Activated naive CD8-positive, alpha-beta T cell treated with anti-CD3 and anti-CD28 coated beads for 36 hours (primary cell): ENCODE measurements around the gene CNTNAP5. TPM values are rescaled to one million over a fixed set of nuclear protein-coding genes. Genes with fewer than 3 reads are reported as not detected.

Experiments used
- DNase-seq: peaks from one replicate; pipeline ENCODE4 v3.0.0; 2021
- H3K27ac Mint-ChIP-seq: one replicate; pipeline ENCODE4 v1.8.0; 2022; ENCODE audit warnings: mild to moderate bottlenecking, moderate library complexity, mixed read lengths
- H3K27me3 Mint-ChIP-seq: one replicate; pipeline ENCODE4 v1.8.0; 2022; ENCODE audit warnings: mild to moderate bottlenecking, mixed read lengths
- H3K36me3 Mint-ChIP-seq: one replicate; pipeline ENCODE4 v1.8.0; 2021; ENCODE audit warnings: mild to moderate bottlenecking, mixed read lengths
- H3K4me1 Mint-ChIP-seq: one replicate; pipeline ENCODE4 v1.8.0; 2021; ENCODE audit warnings: mixed read lengths
- H3K4me3 Mint-ChIP-seq: one replicate; pipeline ENCODE4 v1.8.0; 2022; ENCODE audit warnings: mild to moderate bottlenecking, moderate library complexity, mixed read lengths
- H3K9me3 Mint-ChIP-seq: one replicate; pipeline ENCODE4 v1.8.0; 2022; ENCODE audit warnings: mixed read lengths
- total RNA-seq, 2 experiments: library from RNA; stranded (reverse); gene quantifications; one replicate each; pipeline ENCODE4 v1.2.3, GENCODE V29; 2021

Gene CNTNAP5
- total RNA-seq, 2 experiments from 2014 or later = not detected

- H3K9me3 Mint-ChIP-seq = peaks cover 1% of the 10 kb centered on the region
- no peaks in the 10 kb centered on the region for H3K36me3 Mint-ChIP-seq
- no peak for DNase-seq
- no peaks in the 10 kb centered on the region for H3K4me1 Mint-ChIP-seq
- H3K27me3 Mint-ChIP-seq = no peaks in the 10 kb centered on the region
- H3K27ac Mint-ChIP-seq = no peak overlapping the region
- no peak overlapping the region for H3K4me3 Mint-ChIP-seq
Measured at GRCh38 chr2:124609667-124610066, 584.6 kb downstream of the CNTNAP5 start.

- Mint-ChIP-seq H3K4me3 (no peak overlapping the region), H3K27me3 (no peaks in the 10 kb centered on the region), H3K9me3 (peaks cover 1% of the 10 kb centered on the region), H3K27ac (no peak overlapping the region), H3K4me1 (no peaks in the 10 kb centered on the region), H3K36me3 (no peaks in the 10 kb centered on the region)
- DNase-seq = no peak
Measured at GRCh38 chr2:124610141-124610540, 585.1 kb downstream of the CNTNAP5 start.

GRCh38 chr2:124610866-124611265, 585.8 kb downstream of the CNTNAP5 start:
- no peak overlapping the region for H3K4me3 Mint-ChIP-seq
- H3K27ac Mint-ChIP-seq = no peak overlapping the region
- peaks cover 1% of the 10 kb centered on the region for H3K9me3 Mint-ChIP-seq
- no peak for DNase-seq
- H3K4me1 Mint-ChIP-seq = no peaks in the 10 kb centered on the region
- H3K27me3 Mint-ChIP-seq = no peaks in the 10 kb centered on the region
- H3K36me3 Mint-ChIP-seq = no peaks in the 10 kb centered on the region

GRCh38 chr2:124623560-124623959, 598.5 kb downstream of the CNTNAP5 start:
- H3K4me1 Mint-ChIP-seq = no peaks in the 10 kb centered on the region
- no peak overlapping the region for H3K27ac Mint-ChIP-seq
- H3K36me3 Mint-ChIP-seq = no peaks in the 10 kb centered on the region
- H3K4me3 Mint-ChIP-seq = no peak overlapping the region
- no peaks in the 10 kb centered on the region for H3K27me3 Mint-ChIP-seq
- H3K9me3 Mint-ChIP-seq = peaks cover 6% of the 10 kb centered on the region
- no peak for DNase-seq

GRCh38 chr2:124625561-124625960, 600.5 kb downstream of the CNTNAP5 start:
- no peak overlapping the region for H3K27ac Mint-ChIP-seq
- peaks cover 6% of the 10 kb centered on the region for H3K9me3 Mint-ChIP-seq
- no peaks in the 10 kb centered on the region for H3K36me3 Mint-ChIP-seq
- H3K4me1 Mint-ChIP-seq = no peaks in the 10 kb centered on the region
- no peaks in the 10 kb centered on the region for H3K27me3 Mint-ChIP-seq
- no peak overlapping the region for H3K4me3 Mint-ChIP-seq
- no peak for DNase-seq

GRCh38 chr2:124626993-124627392, 601.9 kb downstream of the CNTNAP5 start:
- no peak for DNase-seq
- no peak overlapping the region for H3K4me3 Mint-ChIP-seq
- no peak overlapping the region for H3K27ac Mint-ChIP-seq
- no peaks in the 10 kb centered on the region for H3K27me3 Mint-ChIP-seq
- H3K9me3 Mint-ChIP-seq = peaks cover 8% of the 10 kb centered on the region
- no peaks in the 10 kb centered on the region for H3K36me3 Mint-ChIP-seq
- no peaks in the 10 kb centered on the region for H3K4me1 Mint-ChIP-seq

- no peaks in the 10 kb centered on the region for H3K36me3 Mint-ChIP-seq
- H3K4me3 Mint-ChIP-seq = no peak overlapping the region
- H3K27me3 Mint-ChIP-seq = no peaks in the 10 kb centered on the region
- H3K4me1 Mint-ChIP-seq = no peaks in the 10 kb centered on the region
- peaks cover 4% of the 10 kb centered on the region for H3K9me3 Mint-ChIP-seq
- H3K27ac Mint-ChIP-seq = no peak overlapping the region
- no peak for DNase-seq
Measured at GRCh38 chr2:124633812-124634211, 608.7 kb downstream of the CNTNAP5 start.

- no peaks in the 10 kb centered on the region for H3K27me3 Mint-ChIP-seq
- no peaks in the 10 kb centered on the region for H3K4me1 Mint-ChIP-seq
- H3K9me3 Mint-ChIP-seq = peaks cover 1% of the 10 kb centered on the region
- H3K27ac Mint-ChIP-seq = no peak overlapping the region
- H3K36me3 Mint-ChIP-seq = no peaks in the 10 kb centered on the region
- no peak overlapping the region for H3K4me3 Mint-ChIP-seq
- DNase-seq = no peak
Measured at GRCh38 chr2:124639524-124639923, 614.4 kb downstream of the CNTNAP5 start.

GRCh38 chr2:124640221-124640750, 615.2 kb downstream of the CNTNAP5 start:
- Mint-ChIP-seq H3K4me3 (no peak overlapping the region), H3K9me3 (peaks cover 1% of the 10 kb centered on the region), H3K36me3 (no peaks in the 10 kb centered on the region), H3K27ac (no peak overlapping the region), H3K27me3 (no peaks in the 10 kb centered on the region), H3K4me1 (no peaks in the 10 kb centered on the region)
- DNase-seq = no peak

- H3K36me3 Mint-ChIP-seq = no peaks in the 10 kb centered on the region
- no peaks in the 10 kb centered on the region for H3K4me1 Mint-ChIP-seq
- no peak overlapping the region for H3K27ac Mint-ChIP-seq
- H3K27me3 Mint-ChIP-seq = no peaks in the 10 kb centered on the region
- H3K9me3 Mint-ChIP-seq = no peaks in the 10 kb centered on the region
- DNase-seq = no peak
- H3K4me3 Mint-ChIP-seq = no peak overlapping the region
Measured at GRCh38 chr2:124646166-124646815, 621.2 kb downstream of the CNTNAP5 start.

GRCh38 chr2:124647245-124647644, 622.2 kb downstream of the CNTNAP5 start:
- no peaks in the 10 kb centered on the region for H3K9me3 Mint-ChIP-seq
- H3K36me3 Mint-ChIP-seq = no peaks in the 10 kb centered on the region
- no peak overlapping the region for H3K4me3 Mint-ChIP-seq
- H3K4me1 Mint-ChIP-seq = no peaks in the 10 kb centered on the region
- no peaks in the 10 kb centered on the region for H3K27me3 Mint-ChIP-seq
- DNase-seq = no peak
- H3K27ac Mint-ChIP-seq = no peak overlapping the region

GRCh38 chr2:124647663-124648062, 622.6 kb downstream of the CNTNAP5 start:
- H3K27me3 Mint-ChIP-seq = no peaks in the 10 kb centered on the region
- no peaks in the 10 kb centered on the region for H3K36me3 Mint-ChIP-seq
- H3K4me3 Mint-ChIP-seq = no peak overlapping the region
- H3K9me3 Mint-ChIP-seq = no peaks in the 10 kb centered on the region
- H3K4me1 Mint-ChIP-seq = no peaks in the 10 kb centered on the region
- DNase-seq = no peak
- H3K27ac Mint-ChIP-seq = no peak overlapping the region

- H3K9me3 Mint-ChIP-seq = no peaks in the 10 kb centered on the region
- no peak overlapping the region for H3K27ac Mint-ChIP-seq
- no peaks in the 10 kb centered on the region for H3K4me1 Mint-ChIP-seq
- DNase-seq = no peak
- H3K36me3 Mint-ChIP-seq = no peaks in the 10 kb centered on the region
- H3K4me3 Mint-ChIP-seq = no peak overlapping the region
- H3K27me3 Mint-ChIP-seq = no peaks in the 10 kb centered on the region
Measured at GRCh38 chr2:124649001-124649400, 623.9 kb downstream of the CNTNAP5 start.

- no peak overlapping the region for H3K4me3 Mint-ChIP-seq
- H3K27me3 Mint-ChIP-seq = no peaks in the 10 kb centered on the region
- H3K36me3 Mint-ChIP-seq = no peaks in the 10 kb centered on the region
- no peak overlapping the region for H3K27ac Mint-ChIP-seq
- no peak for DNase-seq
- H3K9me3 Mint-ChIP-seq = peaks cover 5% of the 10 kb centered on the region
- H3K4me1 Mint-ChIP-seq = no peaks in the 10 kb centered on the region
Measured at GRCh38 chr2:124652099-124652498, 627.0 kb downstream of the CNTNAP5 start.

GRCh38 chr2:124658373-124658772, 633.3 kb downstream of the CNTNAP5 start:
- Mint-ChIP-seq H3K27ac (no peak overlapping the region), H3K4me1 (no peaks in the 10 kb centered on the region), H3K36me3 (no peaks in the 10 kb centered on the region), H3K27me3 (no peaks in the 10 kb centered on the region), H3K9me3 (peaks cover 8% of the 10 kb centered on the region), H3K4me3 (no peak overlapping the region)
- DNase-seq = no peak

GRCh38 chr2:124661558-124661957, 636.5 kb downstream of the CNTNAP5 start:
- no peak for DNase-seq
- Mint-ChIP-seq H3K36me3 (no peaks in the 10 kb centered on the region), H3K27me3 (no peaks in the 10 kb centered on the region), H3K27ac (no peak overlapping the region), H3K9me3 (peaks cover 4% of the 10 kb centered on the region), H3K4me3 (no peak overlapping the region), H3K4me1 (no peaks in the 10 kb centered on the region)
